Lower lobe of right lung (tissue), 2 donors: Measurements from ENCODE around the gene TUBD1. TPM values are rescaled to one million over a fixed set of nuclear protein-coding genes. Genes with fewer than 3 reads are reported as not detected.
"Not testable (repeated sequence)": the region's sequence is repeated elsewhere in the genome, so short reads cannot be mapped to it uniquely, and the experiment has no call there.

Experiments
- ATAC-seq, 2 donors: fragments of 200-7000 bp; cut with Tn5 transposase; one replicate each; pipeline ENCODE4 v1.9.1; 2020 to 2022; ENCODE audit warnings: mild to moderate bottlenecking in 2 of 2, moderate library complexity in 2 of 2
- DNase-seq: peaks from one replicate; pipeline ENCODE4 v3.0.0-alpha.2; 2020
- H3K27ac ChIP-seq: fragments of 200-600 bp; one replicate; pipeline ENCODE4 v1.8.0; 2022
- H3K27me3 ChIP-seq: fragments of 200-600 bp; one replicate; pipeline ENCODE4 v1.8.0; 2022; ENCODE audit warnings: low read depth
- H3K36me3 ChIP-seq: fragments of 200-600 bp; one replicate; pipeline ENCODE4 v1.8.0; 2022; ENCODE audit warnings: mild to moderate bottlenecking
- H3K4me1 ChIP-seq: fragments of 200-600 bp; one replicate; pipeline ENCODE4 v1.8.0; 2022
- H3K4me3 ChIP-seq: fragments of 200-600 bp; one replicate; pipeline ENCODE4 v1.8.0; 2022; ENCODE audit warnings: mild to moderate bottlenecking
- H3K9me3 ChIP-seq: fragments of 200-600 bp; one replicate; pipeline ENCODE4 v1.8.0; 2022
- CTCF ChIP-seq: fragments of 200-600 bp; IDR thresholded peaks from one replicate; pipeline ENCODE4 v1.8.0; 2022; ENCODE audit warnings: antibody characterized with exemption, mild to moderate bottlenecking
- intact Hi-C: fragments of 100-400 bp; cut with DNase I; formaldehyde crosslinking; loops from one replicate; pipeline ENCODE4 v1.11.0; 2022
- total RNA-seq: library from RNA; stranded (reverse); fragmentation: NEBNext Ultra II Directional; extraction: Animal tissue kit (Norgen Biotek cat#: 25700); gene quantifications from one replicate; pipeline ENCODE4 v1.2.1, GENCODE V29; 2021
- donor health status: DM: no; HTN: yes; CAD: no; lungs with severe emphysema.

Gene TUBD1
- total RNA-seq, 1 donor from 2014 or later: 14.7 TPM

- ATAC-seq: no peak
- H3K4me1 ChIP-seq: peaks cover 50% of the 10 kb centered on the region
Observed at GRCh38 chr17:59830846-59831486, 61.8 kb downstream of the TUBD1 start.

GRCh38 chr17:59830007-59830630, 62.6 kb downstream of the TUBD1 start:
- ATAC-seq: no peak
- H3K4me1 ChIP-seq: peaks cover 56% of the 10 kb centered on the region
- H3K27ac ChIP-seq: peak overlapping the region; percentile 73
- intact Hi-C loops: no loop called here
- no peaks in the 10 kb centered on the region for H3K27me3 ChIP-seq
- no peak overlapping the region for H3K4me3 ChIP-seq
- DNase-seq: no peak
- no peaks in the 10 kb centered on the region for H3K9me3 ChIP-seq
- no peak for TF ChIP-seq CTCF
- no peaks in the 10 kb centered on the region for H3K36me3 ChIP-seq

More at GRCh38 chr17:59830846-59831486, 61.8 kb downstream of the TUBD1 start:
- no peaks in the 10 kb centered on the region for H3K9me3 ChIP-seq
- no peak overlapping the region for H3K4me3 ChIP-seq
- intact Hi-C loops: no loop called here
- H3K27me3 ChIP-seq: no peaks in the 10 kb centered on the region
- no peak for DNase-seq
- peak overlapping the region; percentile 73 for H3K27ac ChIP-seq
- no peak for TF ChIP-seq CTCF
- H3K36me3 ChIP-seq: no peaks in the 10 kb centered on the region

GRCh38 chr17:59829217-59830006, 63.3 kb downstream of the TUBD1 start:
- intact Hi-C loops: no loop called here
- H3K36me3 ChIP-seq: no peaks in the 10 kb centered on the region
- H3K4me3 ChIP-seq: peak overlapping the region; percentile 25
- ATAC-seq (peak; percentile 86 to 89), DNase-seq (no peak)
- TF ChIP-seq CTCF: no peak
- H3K4me1 ChIP-seq: peaks cover 57% of the 10 kb centered on the region
- H3K27ac ChIP-seq: peak overlapping the region; percentile 73
- no peaks in the 10 kb centered on the region for H3K27me3 ChIP-seq
- no peaks in the 10 kb centered on the region for H3K9me3 ChIP-seq

DNA sequence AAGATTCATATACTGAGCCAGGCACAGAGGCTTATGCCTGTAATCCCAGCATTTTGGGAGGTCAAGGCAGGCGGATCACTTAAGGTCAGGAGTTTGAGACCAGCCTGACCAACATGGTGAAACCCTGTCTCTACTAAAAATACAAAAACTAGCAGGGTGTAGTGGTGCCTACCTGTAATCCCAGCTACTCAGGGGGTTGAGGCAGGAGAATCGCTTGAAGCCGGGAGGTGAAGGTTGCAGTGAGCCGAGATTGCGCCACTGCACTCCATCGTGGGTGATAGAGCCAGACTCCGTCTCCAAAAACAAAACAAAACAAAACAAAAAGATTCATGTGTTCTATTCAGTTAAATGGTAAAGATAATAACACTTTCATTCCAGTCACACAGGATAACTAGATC, 63.9 kb downstream of the TUBD1 start:
- H3K36me3 ChIP-seq, H3K9me3 ChIP-seq, DNase-seq, H3K27me3 ChIP-seq, intact Hi-C loops: not testable (repeated sequence)
- Histone ChIP-seq H3K4me3 (peak overlapping the region; percentile 25), H3K4me1 (peaks cover 57% of the 10 kb centered on the region), H3K27ac (peak overlapping the region; percentile 73)
- peak; percentile 45 to 47 for ATAC-seq

DNA sequence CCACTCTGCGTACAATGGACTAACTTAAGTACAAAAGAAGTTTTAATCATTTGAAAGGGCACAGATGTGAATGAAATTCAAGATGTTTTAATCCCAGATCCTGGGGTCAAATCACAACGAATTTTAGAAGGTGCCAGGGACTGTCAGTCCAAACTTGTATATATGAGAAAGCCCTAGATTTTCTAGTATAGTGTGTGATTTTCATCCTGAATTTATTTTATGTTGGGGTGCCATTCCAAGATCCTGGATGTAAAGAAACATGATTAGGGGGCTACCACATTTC, 64.3 kb downstream of the TUBD1 start:
- ATAC-seq (no peak), DNase-seq (no peak)
- intact Hi-C loops: no loop called here
- Histone ChIP-seq H3K27me3 (no peaks in the 10 kb centered on the region), H3K4me3 (no peak overlapping the region), H3K9me3 (no peaks in the 10 kb centered on the region), H3K4me1 (peaks cover 57% of the 10 kb centered on the region), H3K27ac (peak overlapping the region; percentile 73), H3K36me3 (no peaks in the 10 kb centered on the region)
- no peak for TF ChIP-seq CTCF
